A549 (cell line): ENCODE data around the gene CCDC38. TPM values are rescaled to one million over a fixed set of nuclear protein-coding genes. Genes with fewer than 3 reads are reported as not detected.

Experiments
- ATAC-seq, 2 experiments: fragments of 200-7000 bp in 1 of 2; fragments of >200 bp in 1 of 2; cut with Nextera tagmentation in 1 of 2; cut with Tn5 transposase in 1 of 2; 3 replicates each; pipeline versions ENCODE4 v1.8.0 to v1.9.1; 2018 to 2020; ENCODE audit warnings: mild to moderate bottlenecking in 1 of 2, moderate library complexity in 1 of 2
- CTCF ChIA-PET: fragments of 300-600 bp; sonication (Branson Sonifier 250); formaldehyde crosslinking; extraction: SDS; loops from one replicate; lab custom pipeline; 2021; ENCODE audit warnings: antibody characterized with exemption, inconsistent platforms; lab: Yijun Ruan, JAX
- POLR2A ChIA-PET: fragments of 350-600 bp; formaldehyde crosslinking; extraction: SDS; loops from one replicate; lab custom pipeline; 2021; ENCODE audit warnings: antibody characterized with exemption, inconsistent platforms; lab: Yijun Ruan, JAX
- DNase-seq, 2 experiments: peaks; one replicate each; pipeline versions ENCODE4 v3.0.0 to v3.0.0-alpha.2; 2011 to 2016; ENCODE audit warnings: low read depth in 1 of 2, low spot score in 1 of 2
- FAIRE-seq: peaks from 2 replicates; lab custom pipeline; 2011; peaks lifted over from hg19 to GRCh38; lab: Jason Lieb, UNC
- H3K27ac ChIP-seq, 2 experiments: fragments of >200 bp; sonication (Bioruptor Twin); formaldehyde crosslinking; 3 replicates each; pipeline ENCODE4 v1.5.1; 2016 to 2017
- H3K4me1 ChIP-seq: fragments of >200 bp; sonication (Bioruptor Twin); formaldehyde crosslinking; 3 replicates; pipeline ENCODE4 v1.6.1; 2016
- H3K4me2 ChIP-seq: fragments of >200 bp; sonication (Bioruptor Twin); formaldehyde crosslinking; 3 replicates; pipeline ENCODE4 v1.6.1; 2016
- H3K4me3 ChIP-seq: fragments of >200 bp; sonication (Bioruptor Twin); formaldehyde crosslinking; 3 replicates; pipeline ENCODE4 v1.5.1; 2016
- H3K9me3 ChIP-seq: fragments of >200 bp; sonication (Bioruptor Twin); formaldehyde crosslinking; 3 replicates; pipeline ENCODE4 v1.6.1; 2016
- BHLHE40 ChIP-seq: IDR thresholded peaks from 2 replicates; pipeline ENCODE4 v1.6.1; 2012; ENCODE audit warnings: low read depth, low read length, inconsistent platforms
- CBX2 ChIP-seq: fragments of 200-600 bp; sonication (generic); IDR thresholded peaks from 2 replicates; pipeline ENCODE4 v1.6.1; 2016; ENCODE audit warnings: low read depth, mild to moderate bottlenecking, borderline replicate concordance
- CEBPB ChIP-seq, 2 experiments: fragments of >200 bp in 1 of 2; sonication (Bioruptor Twin) in 1 of 2; formaldehyde crosslinking in 1 of 2; IDR thresholded peaks; 2 replicates each; pipeline ENCODE4 v1.6.1; 2012 to 2016
- CTCF ChIP-seq: fragments of >200 bp; sonication (Bioruptor Twin); formaldehyde crosslinking; IDR thresholded peaks from 3 replicates; pipeline ENCODE4 v1.5.1; 2016
- E2F6 ChIP-seq: IDR thresholded peaks from 2 replicates; pipeline ENCODE4 v1.6.1; 2012; ENCODE audit warnings: low read depth, borderline replicate concordance
- EHF ChIP-seq: fragments of 250-450 bp; sonication (Bioruptor Pico); IDR thresholded peaks from 2 replicates; pipeline ENCODE4 v1.5.0; 2020; ENCODE audit warnings: mild to moderate bottlenecking
- EHMT2 ChIP-seq: fragments of 200-600 bp; sonication (generic); IDR thresholded peaks from 2 replicates; pipeline ENCODE4 v1.6.1; 2016; ENCODE audit warnings: antibody characterized with exemption, low read depth, mild to moderate bottlenecking, moderate library complexity
- HDAC2 ChIP-seq: fragments of 200-600 bp; sonication (generic); IDR thresholded peaks from 2 replicates; pipeline ENCODE4 v1.6.1; 2016
- KDM5A ChIP-seq: fragments of 200-600 bp; sonication (generic); IDR thresholded peaks from 2 replicates; pipeline ENCODE4 v1.6.1; 2016; ENCODE audit warnings: antibody characterized with exemption, mild to moderate bottlenecking
- MAFK ChIP-seq: fragments of 450-650 bp; IDR thresholded peaks from 2 replicates; pipeline ENCODE4 v1.6.1; 2014; ENCODE audit not compliant: partially characterized antibody
- MAZ ChIP-seq: fragments of 150-350 bp; IDR thresholded peaks from 2 replicates; pipeline ENCODE4 v1.6.1; 2014; ENCODE audit warnings: antibody characterized with exemption, low read depth, low read length, borderline replicate concordance
- MYC ChIP-seq: IDR thresholded peaks from 2 replicates; pipeline ENCODE4 v1.6.1; 2012; ENCODE audit warnings: mild to moderate bottlenecking, inconsistent platforms, low read length, improper control_type of control experiment, borderline replicate concordance
- REST ChIP-seq: fragments of 200-600 bp; sonication (generic); IDR thresholded peaks from 2 replicates; pipeline ENCODE4 v1.6.1; 2016; ENCODE audit warnings: antibody characterized with exemption, mild to moderate bottlenecking, moderate library complexity
- TFCP2L1 ChIP-seq: fragments of 250-450 bp; sonication (Bioruptor Pico); IDR thresholded peaks from 2 replicates; pipeline ENCODE4 v1.5.0; 2021; ENCODE audit warnings: mild to moderate bottlenecking
- ZC3H11A ChIP-seq: fragments of 450-650 bp; IDR thresholded peaks from 2 replicates; pipeline ENCODE4 v1.6.1; 2014; ENCODE audit warnings: antibody characterized with exemption, mild to moderate bottlenecking
- WGBS: methylation state at CpG from one replicate; pipeline ENCODE4 v1.1.6; 2017; ENCODE audit errors: missing lambda C conversion rate; 5-methylcytosine and 5-hydroxymethylcytosine counted together
- polyA plus RNA-seq, 4 experiments: library from polyadenylated mRNA; depleted of rRNA in 3 of 4; stranded (reverse); fragments of >200 nt; fragmentation: RNase III in 1 of 4; extraction: RNeasy Plus Mini Kit Qiagen cat#74134 plus additional on column Dnase treatment in 1 of 4; gene quantifications; 2 replicates in 3 of 4; 3 replicates in 1 of 4; pipeline ENCODE4 v1.2.3, GENCODE V29; 2011 to 2017

CCDC38 gene
- polyA plus RNA-seq, 2 of the 4 experiments (the other 2 are of a cell fraction) = 0.18 to 0.41 TPM

DNA sequence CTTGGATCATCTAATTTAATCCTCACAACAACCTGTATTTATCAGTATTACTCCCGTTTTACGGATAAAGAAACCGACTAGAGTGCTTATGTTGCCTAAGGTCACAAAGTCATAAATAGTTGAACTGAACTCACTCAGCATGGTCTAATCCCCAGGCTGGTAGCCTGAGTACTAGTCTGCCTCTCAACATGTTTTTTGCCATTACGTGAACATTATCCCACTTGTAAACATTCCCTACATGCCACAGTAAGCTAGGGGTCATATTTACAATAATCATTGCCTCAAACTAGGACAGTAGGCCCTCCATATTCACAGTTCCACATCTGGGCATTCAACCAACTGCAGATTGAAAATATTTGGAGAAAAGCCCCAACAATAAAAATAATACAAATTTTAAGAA is 71.5 kb downstream of the CCDC38 start (continued):
- TF ChIP-seq REST = no peak
- TF ChIP-seq EHMT2 = no peak
- no peak for TF ChIP-seq MYC
- no peak for TF ChIP-seq ZC3H11A
- no peak for TF ChIP-seq CBX2
- TF ChIP-seq, all 56 proteins: peak for 0

DNA sequence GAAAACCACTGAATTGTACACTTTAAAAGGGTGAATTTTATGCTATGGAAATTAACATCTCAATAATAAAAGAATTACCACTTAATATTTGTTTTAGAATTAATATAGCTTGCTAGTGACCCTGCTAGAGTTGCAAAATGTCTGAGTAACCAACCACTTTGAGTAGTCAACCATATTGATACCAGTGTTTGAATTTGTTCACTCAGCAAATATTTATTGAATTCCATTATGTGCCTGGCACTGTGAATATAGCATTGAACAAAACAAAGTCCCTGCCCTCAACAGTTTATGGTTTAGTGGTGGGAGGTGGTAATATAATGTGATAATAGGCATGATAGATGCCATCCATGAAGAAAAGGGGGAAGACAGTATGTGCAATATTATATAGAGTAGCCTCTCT is 79.1 kb downstream of the CCDC38 start:
- Histone ChIP-seq H3K4me3 (no peak overlapping the region), H3K4me1 (peaks cover 10% of the 10 kb centered on the region; the same call in 1 of the 3 replicates), H3K27ac (no peak overlapping the region), H3K9me3 (peaks cover 12% of the 10 kb centered on the region), H3K4me2 (no peak overlapping the region)
- POLR2A ChIA-PET = no interaction called here
- ATAC-seq = no peak
- FAIRE-seq = no peak
- CTCF ChIA-PET = interaction anchor here (0.6 kb wide), 1 partner anchor 157 kb away, joined by 4 read pairs; no protein-coding TSS in a partner anchor
- DNase-seq = no peak
- TF ChIP-seq EHF = no peak
- peak; percentile 87 for TF ChIP-seq MAFK

DNA sequence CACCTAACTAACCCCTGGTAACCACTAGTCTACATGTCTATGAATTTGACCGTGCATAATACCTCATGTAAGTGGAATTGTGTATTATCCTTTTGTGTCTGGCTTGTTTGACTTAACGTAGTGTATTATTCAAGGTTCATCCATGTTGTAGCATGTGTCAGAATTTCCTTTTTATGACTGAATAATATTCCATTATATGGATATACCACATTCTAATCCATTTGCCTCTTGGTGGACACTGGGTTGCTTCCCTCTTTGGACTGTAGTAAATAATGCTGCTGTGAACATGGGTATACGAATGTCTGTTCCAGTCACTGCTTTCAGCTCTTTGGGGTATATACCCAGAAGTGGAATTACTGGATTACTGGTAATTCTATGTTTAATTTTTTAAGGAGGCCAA is 80.4 kb downstream of the CCDC38 start:
- FAIRE-seq (no peak), DNase-seq (no peak), ATAC-seq (no peak)
- peaks cover 12% of the 10 kb centered on the region for H3K9me3 ChIP-seq
- no peak overlapping the region for H3K4me3 ChIP-seq
- POLR2A ChIA-PET = no interaction called here
- H3K27ac ChIP-seq = no peak overlapping the region
- H3K4me1 ChIP-seq = peaks cover 14% of the 10 kb centered on the region; the same call in 1 of the 3 replicates
- no peak overlapping the region for H3K4me2 ChIP-seq
- 0 out of 2 replicates have a peak, but pooled peaks have one; percentile 53 for TF ChIP-seq HDAC2
- no peak for TF ChIP-seq KDM5A
- 93% methylated on average over 3 of the region's 3 CpGs for WGBS
- CTCF ChIA-PET = no interaction called here

GRCh38 chr12:95859947-95860850 is 82.2 kb downstream of the CCDC38 start:
- FAIRE-seq = no peak
- Histone ChIP-seq H3K4me3 (peak overlapping the region; percentile 67), H3K27ac (peak overlapping the region; percentile 86 to 91)
- WGBS = 70% methylated on average over 10 of the region's 10 CpGs
- no peak for TF ChIP-seq MAZ
- TF ChIP-seq CEBPB (IDR thresholded peaks at IDR 0.05) = peak in 1 of 2 experiments; percentile 36; a peak in 2 of 4 replicates
- TF ChIP-seq, all 56 proteins: peak for 1
- ChIA-PET POLR2A (interaction anchor here (0.6 to 1.6 kb wide), 3 partner anchors 13 to 213 kb away, joined by 3 to 11 read pairs (median 4); partner anchors contain the start of genes AMDHD1 and CCDC38), CTCF (interaction anchor here (0.5 to 1.9 kb wide), 3 partner anchors 11 to 387 kb away, joined by 3 to 6 read pairs (median 3); no protein-coding TSS in a partner anchor)
- H3K4me2 ChIP-seq = peak overlapping the region; percentile 90
- no peak for DNase-seq
- peaks cover 14% of the 10 kb centered on the region; the same call in 1 of the 3 replicates for H3K4me1 ChIP-seq
- H3K9me3 ChIP-seq = peaks cover 12% of the 10 kb centered on the region
- ATAC-seq = no peak

DNA sequence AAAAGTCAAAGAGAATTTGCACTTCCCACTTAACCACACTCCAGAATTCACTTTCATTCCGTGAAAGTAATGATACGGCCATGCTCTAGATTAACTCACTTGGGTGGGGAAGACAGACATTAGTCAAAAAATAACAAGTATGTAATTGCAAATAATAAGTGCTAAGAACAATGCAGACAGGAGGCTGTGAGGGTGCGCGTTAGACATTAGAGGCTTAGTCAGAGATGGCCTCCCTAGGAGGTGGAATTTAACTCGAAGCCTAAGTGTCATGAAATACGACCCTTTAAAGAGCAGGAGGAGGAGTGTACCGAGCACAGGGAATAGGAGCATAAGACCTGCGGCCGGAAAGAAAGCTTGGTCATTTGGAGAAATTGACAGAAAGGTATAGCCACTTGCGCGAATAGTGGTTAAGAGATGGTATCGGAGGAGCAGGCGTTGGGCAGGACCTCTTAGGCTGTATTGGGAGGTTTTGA is 83.0 kb downstream of the CCDC38 start:
- peak; percentile 38 to 50 for DNase-seq
- peak overlapping the region; percentile 90 for H3K4me2 ChIP-seq
- no peak for FAIRE-seq
- peak overlapping the region; percentile 67 for H3K4me3 ChIP-seq
- peak overlapping the region; percentile 86 to 91 for H3K27ac ChIP-seq
- ChIA-PET CTCF (interaction anchor here (1.1 to 1.9 kb wide), 2 partner anchors 10 to 277 kb away, joined by 4 to 6 read pairs; no protein-coding TSS in a partner anchor), POLR2A (interaction anchor here (1.6 kb wide), 1 partner anchor 83 kb away, joined by 11 read pairs; the partner anchor contains the start of genes AMDHD1 and CCDC38)
- peaks cover 12% of the 10 kb centered on the region for H3K9me3 ChIP-seq
- peak; percentile 44 to 59; a peak in 5 of 6 replicates for ATAC-seq
- peaks cover 14% of the 10 kb centered on the region; the same call in 1 of the 3 replicates for H3K4me1 ChIP-seq
- 13% methylated on average over 13 of the region's 13 CpGs for WGBS
- TF ChIP-seq E2F6 = no peak
- no peak for TF ChIP-seq CTCF
- no peak for TF ChIP-seq BHLHE40
- TF ChIP-seq TFCP2L1 (CRISPR knock-in tag) = 0 out of 2 replicates have a peak, but pooled peaks have one; percentile 6
